Body of pancreas (tissue), 4 donors: Measurements from ENCODE around the gene SHOC2. TPM values are rescaled to one million over a fixed set of nuclear protein-coding genes. Genes with fewer than 3 reads are reported as not detected.
A peak's percentile ranks its signal among the peaks of the same experiment; 100 is the strongest.

Source experiments
- ATAC-seq: fragments of 150-250 bp; one replicate; pipeline ENCODE4 v1.9.1; 2016
- DNase-seq, 4 donors: peaks; one replicate each; pipeline ENCODE4 v3.0.0-alpha.2; 2019
- H3K27ac ChIP-seq, 4 donors: fragments of 200-600 bp; sonication (generic); 1 replicate in 3 of 4; 2 replicates in 1 of 4; pipeline versions ENCODE4 v1.5.1 to v1.6.1; 2016 to 2019; ENCODE audit warnings: mild to moderate bottlenecking in 1 of 4, mixed read lengths in 1 of 4, moderate library complexity in 1 of 4
- H3K27me3 ChIP-seq, 2 donors: fragments of 200-600 bp; sonication (generic); one replicate each; pipeline ENCODE4 v1.6.0; 2016; ENCODE audit warnings: mild to moderate bottlenecking in 1 of 2
- H3K36me3 ChIP-seq, 2 donors: fragments of 200-600 bp; sonication (generic); replicated peaks in 1 of 2; 2 replicates each; pipeline ENCODE4 v1.5.1; 2016; ENCODE audit warnings: low read depth in 2 of 2; ENCODE audit not compliant: insufficient read depth in 1 of 2
- H3K4me1 ChIP-seq: fragments of 200-600 bp; sonication (generic); one replicate; pipeline ENCODE4 v1.6.0; 2016
- H3K4me3 ChIP-seq, 2 donors: fragments of 200-600 bp; sonication (generic); 1 replicate in 1 of 2; 2 replicates in 1 of 2; pipeline ENCODE4 v1.5.1; 2016 to 2019
- H3K9me3 ChIP-seq, 3 donors: fragments of 200-600 bp; sonication (generic); 1 replicate in 2 of 3; 2 replicates in 1 of 3; pipeline ENCODE4 v1.5.1; 2016
- POLR2A ChIP-seq, 3 donors: fragments of 450-650 bp; IDR thresholded peaks; one replicate each; pipeline ENCODE4 v1.6.1; 2016; ENCODE audit warnings: antibody characterized with exemption in 3 of 3, mild to moderate bottlenecking in 2 of 3
- WGBS, 2 donors: methylation state at CpG; one replicate each; pipeline ENCODE4 v1.1.5; 2017; 5-methylcytosine and 5-hydroxymethylcytosine counted together
- intact Hi-C: fragments of 100-400 bp; cut with DNase I; formaldehyde crosslinking; loops from one replicate; pipeline ENCODE4 v1.15.1; 2023
- total RNA-seq, 2 donors: library from RNA; depleted of rRNA; stranded (reverse); fragments of >200 nt; gene quantifications; one replicate each; pipeline ENCODE4 v1.1.0, GENCODE V29; 2016
- TF ChIP-seq, protein P1 (sequence below), 7 experiments: fragments of 450-650 bp in 4 of 7; fragments of 200-600 bp in 3 of 7; sonication (generic) in 3 of 7; IDR thresholded peaks; one replicate each; pipeline ENCODE4 v1.5.1; 2016 to 2019; ENCODE audit warnings: antibody characterized with exemption in 7 of 7

The SHOC2 gene
- 10 to 100 TPM; 24.1 to 26.0 TPM for total RNA-seq

DNA sequence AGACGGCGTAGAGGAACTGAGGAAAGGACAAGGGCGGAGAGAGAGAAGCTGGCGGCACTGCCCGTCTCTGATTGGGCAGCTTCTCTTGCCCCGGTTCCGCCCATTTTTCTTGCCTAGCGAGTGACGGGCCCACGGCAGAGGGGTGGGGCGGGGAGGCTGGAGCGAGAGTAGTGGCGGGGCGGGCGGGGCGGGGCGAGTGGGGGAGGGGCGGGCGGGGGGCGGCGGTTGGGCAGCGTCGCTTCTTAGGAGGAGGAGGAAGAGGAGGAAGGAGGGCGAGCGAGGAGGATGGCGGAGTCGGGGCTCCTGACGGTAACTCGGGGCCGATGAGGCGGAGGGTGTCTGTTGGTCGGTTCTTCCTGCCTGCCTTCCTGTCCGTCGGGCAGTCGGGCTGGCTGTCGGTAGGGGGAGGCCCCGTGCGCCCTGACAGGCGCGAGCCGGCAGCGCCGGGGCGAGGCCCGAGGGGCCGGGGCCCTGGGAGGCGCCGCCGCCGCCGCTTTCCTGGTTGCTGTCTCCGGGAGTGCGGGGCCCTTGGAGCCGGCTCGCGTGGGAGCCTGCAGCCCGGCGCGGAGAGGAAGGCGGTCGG, at the start of gene SHOC2:
SHOC2 (plus strand) TSS at position 256 of the 583 bp plus-strand sequence. CDS start 44,755 bp downstream, outside the sequence.
- Histone ChIP-seq H3K4me1 (peaks cover 51% of the 10 kb centered on the region), H3K27ac (peak within 1 kb of the TSS; percentile 98 to 100 (median 100)), H3K27me3 (no peaks in the 10 kb centered on the region), H3K4me3 (peak within 1 kb of the TSS; percentile 33 to 68), H3K9me3 (no peaks in the 10 kb centered on the region), H3K36me3 (no peaks in the 10 kb centered on the region)
- TF ChIP-seq POLR2A (IDR thresholded peaks at IDR 0.05): peak in 2 of 3 donors; percentile 64 to 73
- TF ChIP-seq, protein P1, sequence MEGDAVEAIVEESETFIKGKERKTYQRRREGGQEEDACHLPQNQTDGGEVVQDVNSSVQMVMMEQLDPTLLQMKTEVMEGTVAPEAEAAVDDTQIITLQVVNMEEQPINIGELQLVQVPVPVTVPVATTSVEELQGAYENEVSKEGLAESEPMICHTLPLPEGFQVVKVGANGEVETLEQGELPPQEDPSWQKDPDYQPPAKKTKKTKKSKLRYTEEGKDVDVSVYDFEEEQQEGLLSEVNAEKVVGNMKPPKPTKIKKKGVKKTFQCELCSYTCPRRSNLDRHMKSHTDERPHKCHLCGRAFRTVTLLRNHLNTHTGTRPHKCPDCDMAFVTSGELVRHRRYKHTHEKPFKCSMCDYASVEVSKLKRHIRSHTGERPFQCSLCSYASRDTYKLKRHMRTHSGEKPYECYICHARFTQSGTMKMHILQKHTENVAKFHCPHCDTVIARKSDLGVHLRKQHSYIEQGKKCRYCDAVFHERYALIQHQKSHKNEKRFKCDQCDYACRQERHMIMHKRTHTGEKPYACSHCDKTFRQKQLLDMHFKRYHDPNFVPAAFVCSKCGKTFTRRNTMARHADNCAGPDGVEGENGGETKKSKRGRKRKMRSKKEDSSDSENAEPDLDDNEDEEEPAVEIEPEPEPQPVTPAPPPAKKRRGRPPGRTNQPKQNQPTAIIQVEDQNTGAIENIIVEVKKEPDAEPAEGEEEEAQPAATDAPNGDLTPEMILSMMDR (IDR thresholded peaks at IDR 0.05): peak in 4 of 7 experiments; percentile 17 to 49 (median 38)
- 0% methylated on average over 19 to 57 of the region's 61 CpGs for WGBS, 2 donors
- intact Hi-C loops: no loop called here
- DNase-seq (peak; percentile 99 to 100 (median 99)), ATAC-seq (peak; percentile 43)

DNA sequence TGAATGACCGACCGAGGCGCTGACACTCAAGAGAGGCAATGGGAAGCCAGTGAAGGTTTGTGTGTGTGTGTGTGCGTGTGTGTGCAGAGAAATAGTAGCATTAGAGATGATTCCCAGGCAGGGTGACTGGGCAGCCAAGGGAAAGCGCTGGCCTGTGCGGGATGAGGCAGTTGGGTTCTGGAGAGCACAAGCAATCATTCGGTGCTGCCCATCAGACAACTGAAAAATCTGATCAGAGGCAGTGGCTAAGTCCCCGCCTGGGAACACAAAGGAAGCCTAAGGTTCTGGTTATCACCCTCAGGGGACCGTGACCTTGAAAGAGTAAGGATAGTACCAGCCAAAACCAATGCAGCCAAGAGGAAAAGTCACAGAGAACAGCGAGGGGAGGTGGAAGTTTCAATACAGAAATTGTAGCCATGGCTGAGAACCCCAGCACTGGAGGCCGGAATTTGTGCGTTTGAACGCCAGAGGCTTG, 48.5 kb upstream of the SHOC2 start:
- WGBS, 2 donors: 35% methylated on average over 13 of the region's 13 CpGs
- DNase-seq: peak; percentile 40 to 65 (median 47)
- H3K9me3 ChIP-seq: no peaks in the 10 kb centered on the region
- no peak overlapping the region for H3K4me3 ChIP-seq
- H3K4me1 ChIP-seq: peaks cover 59% of the 10 kb centered on the region
- H3K27ac ChIP-seq: peak overlapping the region; percentile 91 to 99 (median 98)
- TF ChIP-seq, protein P1 (IDR thresholded peaks at IDR 0.05): no peak
- TF ChIP-seq POLR2A (IDR thresholded peaks at IDR 0.05): no peak
- H3K36me3 ChIP-seq: no peaks in the 10 kb centered on the region
- peak; percentile 2 for ATAC-seq
- intact Hi-C loops: no loop called here
- H3K27me3 ChIP-seq: no peaks in the 10 kb centered on the region

- Histone ChIP-seq H3K36me3 (no peaks in the 10 kb centered on the region), H3K27me3 (no peaks in the 10 kb centered on the region), H3K4me1 (peaks cover 59% of the 10 kb centered on the region), H3K4me3 (peak within 1 kb of the TSS; percentile 85 to 86), H3K27ac (peak within 1 kb of the TSS; percentile 91 to 99 (median 98)), H3K9me3 (no peaks in the 10 kb centered on the region)
- DNase-seq (peak; percentile 100), ATAC-seq (peak; percentile 88)
- peak; percentile 97 to 100 (median 99) for TF ChIP-seq POLR2A (IDR thresholded peaks at IDR 0.05)
- TF ChIP-seq, protein P1 (IDR thresholded peaks at IDR 0.05): peak in 2 of 7 experiments; percentile 1 to 15
- intact Hi-C loops: no loop called here
- 0 to 1% methylated on average over 37 to 47 of the region's 47 CpGs for WGBS, 2 donors
These were observed 47.9 kb upstream of the SHOC2 start, which contains the start of gene PDCD4 for GRCh38 chr10:110871298-110872084. TSS of gene PDCD4 (plus strand) at chr10:110871928. CDS start at chr10:110876028, 4,100 bp downstream.

DNA sequence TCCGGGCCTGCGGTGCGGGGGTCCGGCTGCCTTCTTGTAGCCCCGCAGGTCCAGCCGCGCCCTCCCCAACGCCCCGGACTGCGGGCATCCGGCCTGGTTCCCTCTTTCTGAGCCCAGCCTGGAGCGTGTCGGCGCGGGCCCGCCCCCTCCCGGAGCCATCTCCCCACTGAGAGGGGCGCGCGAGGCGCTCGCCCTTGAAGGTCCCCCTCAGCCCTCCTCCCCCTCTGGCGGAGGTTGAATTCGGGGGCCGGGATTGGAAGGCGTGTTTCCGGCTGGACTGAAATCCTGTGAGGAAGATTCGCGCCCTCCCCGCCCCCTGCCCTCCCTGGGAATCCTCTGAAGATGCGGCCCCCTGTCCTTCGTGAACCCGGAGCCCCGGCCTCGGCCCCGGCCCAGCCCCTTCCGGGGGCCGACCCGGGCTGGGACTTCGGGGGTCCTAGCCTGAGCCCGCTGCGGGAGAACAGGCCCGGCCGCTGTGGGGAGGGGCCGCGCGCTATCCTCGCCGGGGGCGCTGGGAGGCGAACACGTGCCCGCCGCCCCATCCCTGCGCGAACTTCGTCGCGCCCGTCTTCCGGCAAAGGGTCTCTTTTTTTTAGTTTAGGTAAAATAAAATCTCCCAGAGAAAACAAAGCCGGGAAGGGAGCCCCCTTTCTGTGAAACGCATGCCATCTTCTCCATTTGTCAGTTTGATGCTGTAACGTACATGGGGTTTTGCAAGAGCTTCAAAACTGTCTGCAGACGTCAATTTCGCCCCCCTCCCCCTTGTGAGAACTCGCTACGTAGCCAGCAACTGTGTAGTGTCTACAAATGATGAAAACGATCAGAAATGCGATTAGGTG, 47.0 kb upstream of the SHOC2 start:
- H3K27me3 ChIP-seq: no peaks in the 10 kb centered on the region
- no peaks in the 10 kb centered on the region for H3K36me3 ChIP-seq
- TF ChIP-seq, protein P1 (IDR thresholded peaks at IDR 0.05): peak in 2 of 7 experiments; percentile 7 to 18
- TF ChIP-seq POLR2A (IDR thresholded peaks at IDR 0.05): peak; percentile 11 to 56 (median 44)
- 0% methylated on average over 17 to 58 of the region's 70 CpGs for WGBS, 2 donors
- H3K27ac ChIP-seq: peak overlapping the region; percentile 91 to 99 (median 98)
- peak; percentile 38 for ATAC-seq
- intact Hi-C loops: no loop called here
- H3K4me1 ChIP-seq: peaks cover 50% of the 10 kb centered on the region
- DNase-seq: peak; percentile 77 to 90 (median 79)
- H3K4me3 ChIP-seq: peak overlapping the region; percentile 85 to 86
- no peaks in the 10 kb centered on the region for H3K9me3 ChIP-seq
